ENCODE measurements around the gene FAM227A.
A peak's percentile ranks its signal among the peaks of the same experiment; 100 is the strongest.

The FAM227A gene

DNA sequence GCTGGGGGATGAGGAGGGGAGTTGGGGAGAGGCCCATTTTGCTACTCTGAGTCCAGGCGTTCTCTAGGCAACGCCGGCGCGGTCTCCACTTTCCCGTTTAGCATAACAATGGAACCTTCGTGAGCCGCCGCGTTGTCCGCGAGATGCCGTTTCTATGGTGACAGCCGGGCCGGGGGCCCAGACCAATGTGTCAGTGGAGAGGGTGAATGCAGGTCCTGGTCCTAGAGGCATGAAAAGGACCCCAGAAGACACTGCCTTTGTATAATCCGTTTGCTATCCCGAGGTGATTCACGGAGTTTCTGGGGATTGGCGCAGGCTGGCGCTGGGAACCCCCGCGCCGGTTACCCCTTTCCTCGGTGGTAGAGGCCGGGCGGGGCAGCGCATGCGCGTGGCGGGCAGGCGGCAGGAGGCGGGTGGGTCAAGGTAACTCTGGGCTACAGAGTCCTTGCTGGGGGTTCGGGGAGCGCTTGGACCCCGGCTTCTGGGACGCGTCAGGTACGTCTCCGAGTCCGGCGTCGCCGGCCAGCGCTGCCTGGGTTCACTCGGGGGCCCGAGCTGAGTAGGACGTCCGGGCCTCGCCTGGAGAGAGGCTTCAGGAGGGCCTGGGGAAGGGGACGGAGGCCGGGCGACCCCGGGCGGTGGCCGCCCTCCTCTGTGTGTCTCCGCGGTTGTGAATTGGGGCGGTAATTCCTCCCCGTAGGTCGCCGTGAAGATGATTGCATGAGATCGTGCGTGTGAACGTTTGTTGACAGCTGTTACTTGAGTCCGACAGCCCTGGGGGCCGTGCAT is at the start of gene FAM227A, which contains the start of gene CBY1:
FAM227A (minus strand) TSS at position 137 of the 789 bp plus-strand sequence. CDS start 6,224 bp downstream, outside the sequence.
CBY1 (plus strand) TSS at position 383 of the 789 bp plus-strand sequence. CDS start 11,417 bp downstream, outside the sequence.
- DNase-seq = peak; percentile 74

DNA sequence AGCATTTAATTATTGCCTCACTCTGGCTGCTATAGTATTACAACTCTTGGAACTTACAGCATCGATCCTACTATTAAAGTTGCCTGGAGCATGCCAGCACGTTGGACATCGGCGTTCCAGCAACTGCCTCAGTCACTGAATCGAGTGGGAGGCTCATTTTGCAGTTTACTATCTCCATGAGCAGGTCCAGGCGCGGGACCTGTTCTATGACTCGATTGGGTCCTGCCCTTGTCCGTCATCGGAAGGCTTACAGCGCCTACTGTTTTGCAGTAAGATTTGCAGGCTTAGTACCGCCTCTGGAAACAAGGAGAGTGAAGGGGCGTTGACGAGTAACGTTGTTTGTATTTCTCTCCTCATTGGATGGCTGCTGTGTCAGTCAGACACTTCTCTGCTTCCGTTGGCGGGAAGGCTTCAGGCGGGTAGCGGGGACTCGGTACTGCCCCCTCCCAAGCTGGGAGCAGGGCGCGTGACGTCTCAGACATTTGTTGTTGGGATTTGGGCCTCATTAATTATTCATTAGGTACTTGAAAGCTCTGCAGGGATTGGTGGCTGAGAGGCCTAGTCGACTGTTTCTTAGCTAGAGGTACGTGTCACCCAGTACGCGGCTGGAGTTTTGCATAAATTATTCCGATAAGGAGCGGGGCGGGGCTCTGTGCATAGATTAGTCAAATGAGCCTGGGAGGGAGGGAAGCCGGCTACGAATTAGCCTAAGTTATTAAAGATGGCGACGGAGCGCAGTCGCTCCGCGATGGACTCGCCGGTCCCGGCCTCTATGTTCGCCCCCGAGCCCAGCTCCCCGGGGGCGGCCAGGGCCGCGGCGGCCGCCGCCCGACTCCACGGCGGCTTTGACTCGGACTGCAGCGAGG is 49.3 kb upstream of the FAM227A start, which contains the start of gene GTPBP1:
GTPBP1 (plus strand) TSS at position 710 of the 866 bp plus-strand sequence; CDS start at position 722, 12 bp downstream.
- peak; percentile 99 for DNase-seq

DNA sequence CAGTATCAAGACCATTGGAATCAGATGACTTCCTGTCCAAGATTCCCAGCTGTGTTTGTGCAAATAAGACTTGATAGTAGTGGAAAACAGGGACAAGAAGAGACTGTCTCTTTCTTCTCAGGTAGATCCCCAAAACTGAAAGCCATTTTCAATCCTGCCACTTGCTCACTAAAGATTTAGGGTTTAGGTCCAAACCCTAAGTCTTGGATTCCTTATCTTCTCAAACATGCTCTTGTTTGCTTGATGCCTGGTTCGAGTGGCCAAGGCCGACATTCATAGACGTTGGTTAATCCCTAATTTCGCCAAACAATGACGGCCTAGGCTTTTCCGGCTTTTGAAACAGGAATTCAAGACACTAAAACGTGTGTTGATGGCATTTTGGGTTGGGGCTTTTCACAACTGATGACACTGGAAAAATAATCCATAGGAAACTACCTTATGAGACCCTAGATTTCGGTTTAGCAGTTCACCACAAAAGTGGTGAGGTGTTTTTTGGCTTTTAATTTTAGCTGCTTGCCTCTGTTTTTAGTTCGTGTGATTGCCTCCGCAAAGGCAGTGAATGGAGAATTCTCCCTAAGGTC is 48.6 kb upstream of the FAM227A start:
- no peak for DNase-seq

DNA sequence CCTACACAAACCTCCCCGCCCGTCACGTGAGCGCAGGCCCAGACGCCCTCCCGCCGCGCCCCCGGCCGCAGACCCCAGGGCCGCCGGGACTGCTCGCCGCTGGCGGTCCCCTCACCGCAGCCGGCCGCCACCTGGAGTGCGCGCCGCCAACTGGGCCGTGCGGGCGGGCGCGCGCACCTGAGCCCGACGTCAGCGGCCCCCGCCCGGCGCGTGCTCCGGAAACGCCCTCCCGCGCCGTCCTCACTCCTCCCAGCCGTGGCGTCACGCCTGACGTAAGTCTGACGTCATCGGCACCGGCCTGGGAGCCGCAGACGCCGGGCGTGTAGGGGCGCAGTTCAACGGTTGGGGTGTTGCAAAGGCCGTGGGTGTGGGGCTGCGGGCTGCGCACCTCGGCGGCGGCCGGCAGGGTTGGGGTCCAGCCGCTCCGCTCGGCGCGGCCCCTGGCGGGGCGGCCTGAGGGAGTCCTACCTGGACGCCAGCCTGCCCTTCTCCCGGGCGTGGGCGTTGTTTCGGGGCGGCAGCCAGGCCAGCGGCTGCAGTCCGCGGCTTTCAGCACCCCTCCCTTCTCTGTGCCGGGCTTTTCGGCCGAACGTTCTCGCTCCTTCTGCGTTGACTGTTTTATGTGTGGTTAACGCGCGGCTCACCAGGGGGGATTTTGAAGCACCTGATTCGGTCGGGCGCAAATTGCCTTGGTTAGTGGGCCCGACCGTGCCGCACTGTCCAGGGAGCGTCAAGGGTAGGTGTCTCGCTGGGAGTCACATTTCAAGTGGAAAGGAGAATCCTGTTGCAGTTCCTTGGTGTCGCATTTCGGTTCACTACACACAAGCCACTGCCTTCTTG is 44.8 kb upstream of the FAM227A start, which contains the start of gene JOSD1:
JOSD1 (minus strand) TSS at position 155 of the 840 bp plus-strand sequence. CDS start 956 bp downstream, outside the sequence.
- peak; percentile 91 for DNase-seq

DNA sequence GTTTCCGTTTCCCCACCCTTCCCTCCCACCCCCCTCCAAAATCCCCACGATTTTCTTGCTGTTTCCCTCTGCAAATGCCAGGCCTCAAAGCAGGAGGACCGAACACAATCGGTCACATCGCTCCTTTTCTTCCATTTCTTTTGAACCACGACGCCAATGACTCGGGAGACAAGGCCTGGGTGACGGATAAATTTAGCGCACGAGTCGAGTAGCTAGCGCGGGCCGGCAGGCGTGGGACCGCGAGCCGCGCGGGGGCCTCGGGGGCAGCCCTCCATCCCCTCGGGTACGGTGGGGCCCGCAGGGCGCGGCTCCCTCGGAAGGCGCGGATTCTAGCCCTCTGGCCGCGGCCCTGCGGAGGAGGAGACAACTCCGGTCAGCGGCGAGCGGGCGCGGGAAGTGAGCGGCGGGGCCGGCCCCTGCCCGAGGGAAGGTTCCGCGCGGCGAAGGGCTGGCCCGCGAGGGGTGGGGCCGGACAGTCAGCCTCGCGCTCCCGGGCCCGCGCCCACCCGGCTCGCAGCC is 44.1 kb upstream of the FAM227A start:
- DNase-seq = peak; percentile 69

DNA sequence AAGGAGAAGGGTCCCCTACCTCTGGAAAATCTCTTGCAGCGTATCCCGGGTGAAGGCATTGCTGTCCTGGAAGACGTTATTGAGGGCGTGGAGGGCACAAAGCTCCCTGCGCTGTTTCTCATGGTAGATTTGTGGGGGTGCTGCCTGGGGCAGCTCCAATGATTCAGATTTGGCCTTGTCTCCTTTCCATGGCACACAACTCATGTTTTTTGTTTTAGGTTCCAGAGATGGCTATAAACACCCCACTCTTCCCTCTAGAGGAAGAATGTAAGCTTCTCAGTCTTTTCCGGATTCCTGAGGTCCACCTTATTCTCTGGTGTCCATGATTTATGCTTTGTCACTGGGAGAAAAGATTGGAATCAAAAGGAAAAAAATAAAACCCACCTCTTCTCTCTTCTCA is 43.6 kb upstream of the FAM227A start:
- no peak for DNase-seq

DNA sequence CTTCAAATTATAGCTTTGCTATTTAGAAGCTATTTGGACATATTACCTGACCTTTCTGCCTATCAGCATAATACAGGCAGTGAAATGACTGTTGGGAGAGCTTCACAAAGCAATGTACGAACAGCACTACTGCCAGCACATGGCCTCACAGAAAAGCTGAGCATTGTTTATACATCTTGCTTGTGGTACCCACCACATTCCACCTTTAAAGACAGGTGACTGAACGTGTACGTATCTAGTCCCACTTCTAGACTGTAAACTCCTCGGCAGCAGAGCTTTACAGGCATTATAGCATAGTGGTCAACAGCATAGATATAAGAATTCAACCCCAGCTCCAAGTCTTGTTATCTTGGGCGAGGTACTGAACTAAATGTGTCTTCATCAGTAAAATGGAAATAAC is 43.0 kb upstream of the FAM227A start:
- no peak for DNase-seq

DNA sequence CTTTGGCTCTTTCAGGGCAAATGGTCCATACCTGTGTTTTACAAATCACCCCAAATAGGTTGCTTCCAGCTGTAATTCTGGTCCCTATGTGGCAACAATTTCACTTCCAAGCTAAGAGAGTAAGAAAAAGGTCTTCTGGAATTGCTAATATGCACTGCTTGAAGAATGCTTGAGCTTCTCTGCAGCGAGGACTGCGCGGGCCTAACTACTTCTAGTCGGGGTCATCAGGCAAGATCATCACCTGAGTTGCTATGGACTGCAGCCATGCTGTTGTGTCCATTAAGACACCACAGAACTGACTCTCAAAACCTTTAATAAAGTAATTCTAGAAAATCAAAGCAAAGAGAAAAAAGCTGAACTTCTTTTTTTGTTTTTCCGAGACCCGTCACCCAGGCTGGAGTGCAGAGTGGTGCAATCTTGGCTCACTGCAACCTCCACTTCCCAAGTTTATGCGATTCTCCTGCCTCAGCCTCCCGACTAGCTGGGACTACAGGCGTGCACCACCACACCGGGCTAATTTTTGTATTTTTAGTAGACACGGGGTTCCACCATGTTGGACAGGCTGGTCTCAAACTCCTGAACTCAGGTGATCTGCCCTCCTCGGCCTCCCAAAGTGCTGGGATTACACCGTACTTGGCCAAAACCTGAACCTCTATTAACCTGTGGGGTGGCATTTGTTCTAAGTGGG is 42.4 kb upstream of the FAM227A start:
- no peak for DNase-seq

DNA sequence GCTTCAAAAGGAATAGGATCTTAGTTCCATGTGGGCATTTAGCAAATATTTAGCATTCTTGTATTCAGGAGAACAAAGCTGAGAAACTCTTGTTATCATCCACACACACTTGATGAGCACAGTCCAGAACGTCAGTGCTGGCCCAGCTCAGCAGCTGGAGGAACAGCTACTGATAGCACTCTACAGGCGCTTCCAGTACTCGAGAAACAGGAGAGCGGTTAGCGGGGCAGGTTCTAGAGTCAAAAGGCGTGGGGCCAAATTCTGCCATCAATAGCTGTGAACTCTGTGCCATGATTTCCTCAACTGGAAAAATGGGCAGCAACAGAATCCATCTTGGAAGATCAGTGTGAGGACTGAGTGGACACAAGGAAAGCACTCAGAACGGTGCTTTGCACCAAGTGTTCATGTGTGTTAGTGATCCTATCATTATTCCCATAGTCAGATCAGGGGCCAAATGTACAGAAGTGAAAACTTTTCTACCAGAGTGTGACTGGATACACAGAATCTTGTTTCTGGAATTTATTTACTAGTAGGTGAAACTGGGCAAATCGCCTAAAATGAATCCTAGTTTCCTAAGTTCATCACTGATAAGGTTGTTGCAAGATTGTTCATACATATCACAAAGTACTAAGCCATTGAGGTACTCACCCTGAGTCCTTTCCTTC is 41.4 kb upstream of the FAM227A start:
- DNase-seq = no peak

DNA sequence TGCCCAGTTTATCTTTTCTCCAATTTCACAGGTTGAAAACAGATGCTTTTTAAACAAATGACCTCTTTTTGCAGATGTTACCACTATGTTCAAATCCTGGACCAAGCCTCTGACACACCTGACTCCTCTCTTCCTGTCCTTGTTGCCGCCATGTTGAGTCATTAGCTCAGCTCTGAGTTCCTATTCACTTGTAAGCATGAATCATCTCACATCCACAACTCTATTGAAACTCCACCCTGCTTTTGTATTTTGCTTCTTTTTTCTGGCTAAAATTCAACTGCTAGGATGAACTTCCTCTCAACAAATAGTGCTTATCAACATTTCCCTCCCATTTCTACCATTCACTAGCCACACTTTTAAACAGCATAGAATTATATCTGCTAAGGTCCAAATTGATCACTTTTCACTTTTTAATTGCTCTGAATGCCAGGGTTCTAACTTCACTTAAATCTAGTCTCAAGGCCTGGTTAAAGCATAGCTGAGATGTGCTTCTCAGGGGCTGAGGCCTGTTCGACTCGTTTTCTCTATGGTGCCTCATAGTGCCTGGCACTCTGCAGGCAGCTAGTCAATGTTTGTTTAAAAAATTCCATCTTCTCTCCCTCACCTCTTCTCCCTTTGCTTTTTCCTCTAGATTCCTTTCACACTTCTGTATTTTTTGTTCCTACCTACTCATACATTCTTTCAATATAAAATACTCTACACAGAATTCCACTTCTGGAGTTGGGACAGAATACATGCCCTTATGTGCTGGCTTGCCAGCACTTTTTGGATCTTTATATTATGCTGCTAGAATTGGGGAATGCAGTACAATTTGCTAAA is 40.6 kb upstream of the FAM227A start:
- no peak for DNase-seq

DNA sequence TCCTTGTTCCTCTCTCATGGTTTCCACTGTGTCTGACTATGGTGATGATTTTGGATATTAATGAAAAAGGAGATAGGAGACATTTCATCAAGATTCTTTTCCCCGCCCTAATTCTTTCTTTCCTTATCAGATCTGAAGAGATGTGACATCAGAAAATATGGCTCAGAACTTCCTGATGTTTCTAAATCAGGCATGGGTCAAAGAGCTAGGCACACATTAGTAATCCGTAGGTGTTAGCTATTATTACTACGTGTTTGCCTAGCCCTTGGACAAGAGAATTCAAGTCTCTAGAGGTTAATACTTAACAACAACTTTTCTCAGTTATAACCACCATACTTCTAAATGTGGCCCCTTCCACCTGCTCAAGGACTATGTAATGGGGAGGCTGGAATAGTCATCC is 38.7 kb upstream of the FAM227A start:
- DNase-seq = no peak

DNA sequence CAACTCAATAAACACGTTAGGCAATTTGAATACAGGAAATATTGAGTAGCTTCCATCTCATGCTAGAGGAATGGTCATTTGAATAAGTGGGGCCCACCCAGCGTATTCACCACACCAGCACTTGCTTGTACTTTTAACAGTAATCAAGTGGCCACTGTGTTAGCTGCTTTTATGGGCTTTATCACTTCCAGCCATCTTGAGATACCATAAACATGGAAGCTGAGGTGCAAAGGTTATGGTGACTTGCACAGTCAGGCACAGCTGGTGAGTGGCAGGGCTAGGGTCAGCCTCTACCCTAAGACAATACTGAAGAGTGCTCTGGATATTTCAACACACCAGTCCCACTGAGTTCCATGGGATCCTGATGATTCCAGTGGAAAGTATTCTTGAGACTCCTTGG is 37.9 kb upstream of the FAM227A start:
- no peak for DNase-seq

DNA sequence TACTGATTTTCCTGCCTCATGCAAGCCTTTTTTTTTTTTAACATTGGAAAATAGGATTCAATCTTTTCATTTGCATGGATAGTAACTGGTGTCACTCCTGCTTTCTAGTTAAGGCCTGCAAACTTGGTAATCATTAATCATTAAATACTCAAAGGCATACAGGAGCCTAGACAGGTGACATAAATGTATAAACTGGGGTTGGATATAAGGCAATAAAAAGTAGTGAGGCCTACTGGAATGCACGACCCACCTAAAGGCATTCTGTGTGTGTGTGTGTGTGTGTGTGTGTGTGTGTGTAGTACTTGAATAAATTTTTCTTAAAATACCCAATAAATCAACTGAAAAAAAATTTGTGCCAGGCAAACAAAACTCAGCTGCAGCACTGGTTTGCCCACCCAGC is 33.5 kb upstream of the FAM227A start:
- DNase-seq = no peak

DNA sequence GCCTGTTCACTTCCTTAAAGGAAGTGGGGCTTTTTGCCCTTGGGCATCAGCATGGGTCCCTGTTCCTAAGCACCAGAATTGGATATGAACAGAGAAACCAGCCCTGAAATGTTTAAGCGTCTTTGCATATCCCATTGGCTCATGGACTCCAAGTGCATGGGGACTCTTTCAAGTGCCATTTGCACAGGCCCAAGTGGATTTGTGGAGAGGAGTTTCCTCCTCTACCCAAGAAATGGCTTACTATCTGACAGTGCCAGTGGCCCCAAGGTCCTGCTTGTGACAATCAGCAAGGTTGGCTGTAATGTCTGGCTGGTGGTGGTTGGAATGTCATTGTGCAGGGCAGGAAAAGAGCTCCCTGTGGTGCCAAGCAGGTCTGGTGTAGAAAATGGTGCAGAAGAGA is 29.6 kb upstream of the FAM227A start:
- no peak for DNase-seq

DNA sequence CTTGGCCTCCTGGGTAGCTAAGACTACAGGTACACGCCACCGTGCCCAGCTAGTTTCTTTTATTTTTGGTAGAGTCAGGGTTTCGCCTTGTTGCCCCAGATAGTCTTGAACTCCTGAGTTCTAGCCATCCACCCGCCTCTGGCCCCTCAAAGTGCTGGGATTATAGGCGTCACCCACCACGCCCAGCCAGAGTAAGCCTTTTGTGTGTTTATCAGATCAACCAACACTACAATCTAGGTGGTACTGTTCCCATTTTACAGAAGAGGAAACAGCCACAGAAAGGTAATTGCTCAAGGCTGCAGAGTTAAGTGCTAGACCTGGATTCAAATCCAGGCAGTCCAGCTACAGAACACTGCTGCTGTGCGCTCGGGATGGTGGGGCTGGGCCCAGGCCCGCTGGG is 28.7 kb upstream of the FAM227A start:
- no peak for DNase-seq

DNA sequence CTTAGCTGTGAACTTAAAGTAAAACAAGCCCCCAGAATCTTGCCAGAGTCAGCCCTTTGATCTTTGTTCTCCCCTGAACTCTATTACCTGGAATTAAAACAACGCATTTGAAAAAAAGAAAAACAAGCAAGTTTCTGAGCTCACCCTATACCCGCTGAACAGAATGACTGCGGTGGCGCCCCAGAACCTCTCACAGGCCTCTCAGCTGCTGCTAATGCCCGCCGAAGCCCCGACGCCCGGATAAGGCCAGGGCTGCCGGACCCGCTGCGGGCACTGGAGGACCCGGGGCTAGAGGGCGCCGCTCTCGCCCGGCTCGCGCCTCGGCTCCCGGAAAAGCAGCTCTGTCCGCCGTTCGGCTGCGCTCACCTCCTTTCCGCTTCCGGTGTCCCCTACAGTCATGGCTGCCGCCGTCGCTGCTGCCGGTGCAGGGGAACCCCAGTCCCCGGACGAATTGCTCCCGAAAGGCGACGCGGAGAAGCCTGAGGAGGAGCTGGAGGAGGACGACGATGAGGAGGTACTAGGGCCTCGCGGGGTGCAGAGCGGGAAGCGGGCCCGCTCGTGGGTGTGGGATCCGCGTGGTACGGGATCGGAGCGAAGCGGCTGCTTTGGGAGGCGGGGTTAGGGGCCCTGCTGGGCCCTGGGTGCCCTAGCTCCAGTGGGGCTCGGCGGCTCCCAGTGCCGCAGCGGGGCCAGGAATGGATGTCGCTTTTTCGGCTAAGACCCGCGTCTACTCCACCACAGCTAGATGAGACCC is 25.6 kb upstream of the FAM227A start, which contains the start of gene TOMM22:
TOMM22 (plus strand) TSS at position 376 of the 754 bp plus-strand sequence; CDS start at position 398, 22 bp downstream.
- peak; percentile 74 for DNase-seq

DNA sequence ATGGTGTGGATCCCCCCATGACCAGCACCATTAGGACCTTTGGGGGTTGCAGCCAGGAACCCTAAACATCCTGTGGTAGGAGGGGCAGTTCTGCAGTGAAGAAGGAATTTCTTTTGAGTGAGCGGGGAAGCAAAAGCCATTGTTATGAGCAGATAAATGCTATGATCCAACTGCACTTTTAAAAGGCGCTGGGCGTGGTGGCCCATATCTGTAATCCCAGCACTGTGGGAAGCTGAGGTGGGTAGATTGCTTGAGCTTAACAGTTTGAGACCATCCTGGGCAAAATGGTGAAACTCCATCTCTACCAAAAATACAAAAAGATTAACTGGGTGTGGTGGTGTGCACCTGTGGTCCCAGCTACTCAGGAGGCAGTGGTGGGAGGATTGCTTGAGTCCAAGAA is 19.6 kb upstream of the FAM227A start:
- DNase-seq = no peak

DNA sequence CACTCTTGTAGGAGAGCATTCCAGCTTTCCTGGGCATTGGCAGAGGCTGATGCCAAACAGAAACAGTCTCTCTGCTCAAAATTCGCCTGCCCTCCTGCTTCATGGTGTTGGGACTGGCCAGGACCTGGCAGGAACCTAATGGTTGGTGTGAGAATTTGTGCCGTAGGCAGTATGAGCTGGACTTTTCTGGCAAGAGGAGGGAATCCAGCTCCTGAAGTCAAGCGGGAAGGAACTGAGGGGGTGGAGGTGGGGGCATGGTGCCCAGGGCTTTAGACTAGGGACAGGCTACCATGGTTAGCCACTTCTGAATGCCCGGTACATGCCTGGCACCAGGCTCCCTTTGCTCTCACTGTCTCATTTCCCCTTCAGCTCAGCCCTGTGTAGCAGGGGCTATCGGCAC is 18.7 kb upstream of the FAM227A start:
- no peak for DNase-seq
